ENCODE data around the gene HNRNPA1.
A peak's percentile ranks its signal among the peaks of the same experiment; 100 is the strongest.

Gene HNRNPA1

GRCh38 chr12:54292931-54293241 lies 12.4 kb downstream of the HNRNPA1 start:
- TF ChIP-seq, protein P1, sequence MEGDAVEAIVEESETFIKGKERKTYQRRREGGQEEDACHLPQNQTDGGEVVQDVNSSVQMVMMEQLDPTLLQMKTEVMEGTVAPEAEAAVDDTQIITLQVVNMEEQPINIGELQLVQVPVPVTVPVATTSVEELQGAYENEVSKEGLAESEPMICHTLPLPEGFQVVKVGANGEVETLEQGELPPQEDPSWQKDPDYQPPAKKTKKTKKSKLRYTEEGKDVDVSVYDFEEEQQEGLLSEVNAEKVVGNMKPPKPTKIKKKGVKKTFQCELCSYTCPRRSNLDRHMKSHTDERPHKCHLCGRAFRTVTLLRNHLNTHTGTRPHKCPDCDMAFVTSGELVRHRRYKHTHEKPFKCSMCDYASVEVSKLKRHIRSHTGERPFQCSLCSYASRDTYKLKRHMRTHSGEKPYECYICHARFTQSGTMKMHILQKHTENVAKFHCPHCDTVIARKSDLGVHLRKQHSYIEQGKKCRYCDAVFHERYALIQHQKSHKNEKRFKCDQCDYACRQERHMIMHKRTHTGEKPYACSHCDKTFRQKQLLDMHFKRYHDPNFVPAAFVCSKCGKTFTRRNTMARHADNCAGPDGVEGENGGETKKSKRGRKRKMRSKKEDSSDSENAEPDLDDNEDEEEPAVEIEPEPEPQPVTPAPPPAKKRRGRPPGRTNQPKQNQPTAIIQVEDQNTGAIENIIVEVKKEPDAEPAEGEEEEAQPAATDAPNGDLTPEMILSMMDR (IDR thresholded peaks at IDR 0.05; ENCODE audit: low read depth, low read length, missing control alignments), result no peak
- DNase-seq (ENCODE audit: low read depth), result no peak
- H3K4me3 ChIP-seq (ENCODE audit: low read depth, low read length), result no peak overlapping the region

DNA sequence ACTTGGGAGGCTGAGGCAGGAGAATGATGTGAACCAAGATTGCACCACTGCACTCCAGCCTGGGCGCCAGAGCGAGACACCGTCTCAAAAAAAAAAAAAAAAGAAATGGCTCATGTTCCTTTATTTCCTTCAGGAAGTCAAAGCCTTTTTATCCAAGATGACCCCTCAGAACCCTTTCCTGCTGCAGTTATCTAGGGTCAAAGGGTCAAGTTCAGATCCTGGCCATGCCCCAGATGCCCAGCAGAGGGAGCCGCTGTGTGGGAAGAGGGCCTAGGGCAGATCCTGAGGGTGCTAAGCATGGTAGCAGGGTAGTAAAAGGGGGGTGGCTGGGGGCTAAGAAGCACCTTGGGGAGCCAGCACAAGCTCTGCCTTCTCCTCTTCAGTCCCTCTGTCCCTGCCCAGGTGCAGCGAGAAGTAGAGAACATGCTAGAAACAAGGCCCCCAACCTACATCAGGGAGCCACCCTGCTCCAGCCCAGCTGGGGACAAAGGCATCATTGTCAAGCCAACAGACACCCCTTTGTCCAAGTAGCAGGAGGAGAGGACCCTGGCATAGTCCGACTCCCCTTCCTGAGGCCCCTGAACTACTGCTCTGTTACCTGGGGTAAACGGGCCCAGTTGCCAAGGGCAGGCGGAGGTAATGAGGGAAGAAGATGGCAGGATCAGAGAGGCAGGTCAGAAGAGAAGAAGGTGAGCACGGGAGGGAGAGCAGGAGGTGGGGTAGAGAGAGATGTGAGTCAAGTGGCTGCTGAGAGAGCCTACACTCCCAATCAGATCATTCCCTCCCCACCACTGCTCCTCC lies 13.8 kb downstream of the HNRNPA1 start:
- TF ChIP-seq, protein P1 (IDR thresholded peaks at IDR 0.05; ENCODE audit: low read depth, low read length, missing control alignments), result peak; percentile 91
- H3K4me3 ChIP-seq (ENCODE audit: low read depth, low read length), result no peak overlapping the region
- no peak for DNase-seq (ENCODE audit: low read depth)

DNA sequence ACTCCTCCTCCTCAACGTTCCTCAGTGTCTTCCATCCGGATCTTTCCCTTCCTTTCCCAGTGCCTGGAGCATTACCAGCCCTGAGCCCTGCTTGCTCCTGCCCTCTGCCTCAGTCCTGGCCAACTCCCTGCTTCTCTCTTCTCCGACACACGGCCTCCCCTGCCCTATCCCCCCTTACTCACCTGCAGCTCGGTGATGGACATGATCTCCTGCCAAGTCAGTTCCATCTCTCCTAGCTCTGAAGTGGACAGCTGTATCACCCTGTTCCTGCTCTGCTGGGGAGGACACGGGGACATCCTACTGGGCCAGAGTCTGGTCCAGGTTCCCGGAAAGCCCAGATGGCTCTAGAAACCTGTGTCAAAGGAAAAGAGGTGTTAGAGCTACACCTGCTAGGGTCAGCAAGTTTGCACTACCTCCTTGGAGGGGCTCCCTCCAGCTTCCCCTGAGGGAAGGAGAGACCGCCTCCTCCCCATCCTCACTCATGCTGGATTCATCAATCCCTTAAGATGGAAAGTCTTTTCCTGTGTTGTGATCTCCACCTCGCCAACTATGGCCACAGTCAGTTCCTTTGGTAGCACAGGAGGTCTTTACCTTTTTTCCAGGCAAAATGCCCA lies 14.5 kb downstream of the HNRNPA1 start:
- no peak for DNase-seq (ENCODE audit: low read depth)
- no peak overlapping the region for H3K4me3 ChIP-seq (ENCODE audit: low read depth, low read length)
- TF ChIP-seq, protein P1 (IDR thresholded peaks at IDR 0.05; ENCODE audit: low read depth, low read length, missing control alignments), result no peak

- TF ChIP-seq, protein P1 (IDR thresholded peaks at IDR 0.05; ENCODE audit: low read depth, low read length, missing control alignments), result no peak
- DNase-seq (ENCODE audit: low read depth), result no peak
- H3K4me3 ChIP-seq (ENCODE audit: low read depth, low read length), result no peak overlapping the region
Observed at GRCh38 chr12:54296393-54297099, 16.0 kb downstream of the HNRNPA1 start.

- TF ChIP-seq, protein P1 (IDR thresholded peaks at IDR 0.05; ENCODE audit: low read depth, low read length, missing control alignments), result no peak
- no peak overlapping the region for H3K4me3 ChIP-seq (ENCODE audit: low read depth, low read length)
- DNase-seq (ENCODE audit: low read depth), result no peak
Observed at GRCh38 chr12:54298904-54299303, 18.4 kb downstream of the HNRNPA1 start.

GRCh38 chr12:54299515-54300224 lies 19.1 kb downstream of the HNRNPA1 start:
- TF ChIP-seq, protein P1 (IDR thresholded peaks at IDR 0.05; ENCODE audit: low read depth, low read length, missing control alignments), result no peak
- DNase-seq (ENCODE audit: low read depth), result no peak
- no peak overlapping the region for H3K4me3 ChIP-seq (ENCODE audit: low read depth, low read length)

Data from GM12864 (cell line).